HG02759 (cell line): Measurements from ENCODE around the gene CABLES2.

Experiments used
- ATAC-seq: cut with Tn5 transposase; IDR thresholded peaks from one replicate; pipeline ENCODE4 v1.9.1; 2021; ENCODE audit warnings: mild to moderate bottlenecking, moderate library complexity; ENCODE audit not compliant: unreplicated experiment

CABLES2 gene

DNA sequence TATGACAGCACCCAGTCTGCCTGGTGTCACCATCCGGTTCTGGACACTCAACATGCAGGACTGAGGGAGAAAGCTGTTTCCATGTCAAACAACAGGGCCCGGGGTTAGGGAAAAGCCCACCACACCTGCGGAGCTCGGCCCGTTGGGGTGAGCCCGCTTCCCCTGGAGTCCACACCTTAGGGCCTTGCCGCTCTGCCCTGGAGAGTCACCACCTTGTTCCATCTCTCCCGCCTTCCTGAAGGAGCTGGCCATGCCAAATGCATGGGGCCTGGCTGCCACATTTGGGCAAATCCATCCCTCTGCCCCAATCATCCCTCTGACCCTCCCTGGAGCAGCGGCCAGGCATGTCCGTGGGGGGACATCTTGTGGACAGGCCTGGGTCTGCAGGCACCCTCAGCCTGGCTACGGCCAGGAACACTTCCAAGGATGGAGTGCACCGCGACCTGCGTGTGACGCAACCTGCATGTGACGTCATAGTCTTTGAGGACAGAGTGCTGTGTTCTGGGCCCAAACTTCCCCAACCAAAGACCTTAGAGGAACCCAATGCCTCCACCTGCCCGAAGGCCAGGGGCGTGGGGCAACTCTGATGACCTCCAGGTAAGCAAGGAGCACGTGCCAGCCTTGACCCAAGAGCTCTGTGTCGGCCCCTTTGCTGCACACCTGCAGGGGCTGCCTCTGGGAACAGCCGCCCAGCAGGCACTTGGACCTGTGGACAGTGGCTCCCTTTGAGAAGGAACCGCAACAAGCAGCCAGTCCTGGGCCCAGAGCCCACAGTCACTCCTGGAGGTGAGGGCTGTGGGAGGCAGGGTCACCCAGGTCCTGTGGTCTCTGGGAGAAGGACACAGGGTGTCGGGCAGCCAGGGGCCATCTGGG, 1.7 kb downstream of the CABLES2 start:
- no peak for ATAC-seq

DNA sequence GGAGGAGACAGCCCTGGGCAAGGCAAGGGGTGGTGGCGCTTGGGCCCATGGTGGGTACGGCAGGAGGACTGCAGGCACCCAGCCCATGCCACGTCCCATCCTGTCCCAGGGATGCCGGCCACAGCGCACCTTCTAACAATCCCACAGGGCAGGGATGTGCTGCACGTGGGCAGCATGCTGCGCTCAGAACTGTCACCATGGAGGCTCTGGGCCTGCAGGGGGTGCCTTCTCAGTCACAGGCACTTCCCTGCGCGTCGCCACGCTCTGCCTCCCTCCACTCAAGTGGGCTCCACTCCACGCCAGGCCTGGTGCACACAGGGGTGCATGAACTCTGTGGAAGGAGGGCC, 2.4 kb downstream of the CABLES2 start:
- ATAC-seq, result no peak

- no peak for ATAC-seq
Measured at GRCh38 chr20:62404112-62404665, 2.9 kb downstream of the CABLES2 start.

- no peak for ATAC-seq
Measured at GRCh38 chr20:62403331-62403730, 3.8 kb downstream of the CABLES2 start.

DNA sequence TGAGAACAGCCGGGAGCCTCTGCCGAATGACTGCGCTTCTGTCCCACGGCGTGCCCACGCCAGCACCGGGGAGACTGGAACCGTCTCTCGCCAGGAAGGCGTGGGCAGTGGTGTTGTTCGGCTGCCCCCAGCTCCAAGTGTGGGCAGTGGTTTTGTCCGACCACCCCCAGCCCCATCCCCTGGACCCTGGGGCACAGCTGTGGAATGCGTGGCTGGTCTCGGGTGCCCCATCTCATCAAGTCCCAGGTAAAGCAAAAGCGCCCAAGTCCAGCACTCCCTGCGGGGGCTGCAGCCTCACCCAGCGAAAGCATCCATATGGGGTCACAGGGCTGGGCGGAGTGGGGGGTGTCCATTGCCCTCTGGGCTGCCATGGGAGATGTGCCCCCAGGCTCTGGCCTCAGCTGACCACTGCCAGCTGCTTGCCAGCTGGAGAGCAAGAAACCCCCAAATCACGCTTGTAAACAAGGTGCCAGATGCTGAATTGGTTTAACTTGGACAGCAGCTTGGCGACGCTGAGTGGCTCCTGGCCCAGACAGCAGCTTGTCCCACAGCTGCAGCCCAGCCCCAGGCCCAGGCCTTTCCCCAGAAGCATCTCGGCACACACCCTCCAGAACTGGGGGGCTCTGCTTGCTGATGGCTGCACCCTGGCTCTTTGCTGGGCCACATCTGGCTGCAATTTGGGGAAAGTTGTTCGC, 4.5 kb downstream of the CABLES2 start:
- ATAC-seq, result no peak

DNA sequence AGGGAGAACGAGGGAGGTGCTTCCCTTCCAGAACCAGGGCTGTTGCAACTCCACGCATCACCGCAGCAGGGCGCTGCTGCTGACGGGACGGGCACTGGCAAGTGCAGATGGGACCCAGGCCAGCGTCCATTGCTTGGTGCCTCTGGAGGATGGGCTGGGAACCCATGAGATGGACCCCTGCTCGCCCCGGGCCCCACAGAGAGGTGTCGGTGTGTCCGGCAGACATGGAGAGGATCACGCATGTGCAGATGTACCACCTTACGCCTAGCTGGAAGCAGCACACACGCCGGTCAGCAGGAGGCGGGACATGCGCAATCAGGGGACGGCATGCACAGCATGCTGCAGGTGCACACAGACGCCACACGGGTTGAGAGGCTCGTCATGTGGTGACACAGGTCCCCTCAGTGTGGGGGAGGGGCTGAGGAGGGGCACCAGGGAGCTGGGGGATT, 5.7 kb downstream of the CABLES2 start:
- ATAC-seq, result no peak

GRCh38 chr20:62400541-62400940, 6.5 kb downstream of the CABLES2 start:
- ATAC-seq, result no peak

DNA sequence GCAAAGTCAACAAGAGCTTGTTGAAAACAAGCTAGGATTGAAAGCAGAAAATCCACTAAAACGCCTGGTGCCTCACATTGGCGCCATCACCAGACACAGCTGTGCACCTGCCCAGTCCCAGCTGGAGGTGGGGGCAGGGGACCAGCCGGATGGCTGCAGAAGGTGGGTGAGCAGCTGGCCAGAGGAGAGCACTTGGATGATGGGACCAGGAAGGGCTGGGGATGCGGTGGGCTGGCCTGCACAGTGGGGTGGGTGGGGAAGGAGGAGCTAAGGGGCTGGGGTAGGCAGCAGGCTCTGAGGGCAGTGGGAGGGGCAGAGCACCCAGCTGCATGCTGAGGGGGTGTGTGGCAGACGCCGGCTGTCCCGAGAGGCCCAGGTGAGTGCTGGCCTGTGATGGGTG, 7.1 kb downstream of the CABLES2 start:
- ATAC-seq, result no peak

DNA sequence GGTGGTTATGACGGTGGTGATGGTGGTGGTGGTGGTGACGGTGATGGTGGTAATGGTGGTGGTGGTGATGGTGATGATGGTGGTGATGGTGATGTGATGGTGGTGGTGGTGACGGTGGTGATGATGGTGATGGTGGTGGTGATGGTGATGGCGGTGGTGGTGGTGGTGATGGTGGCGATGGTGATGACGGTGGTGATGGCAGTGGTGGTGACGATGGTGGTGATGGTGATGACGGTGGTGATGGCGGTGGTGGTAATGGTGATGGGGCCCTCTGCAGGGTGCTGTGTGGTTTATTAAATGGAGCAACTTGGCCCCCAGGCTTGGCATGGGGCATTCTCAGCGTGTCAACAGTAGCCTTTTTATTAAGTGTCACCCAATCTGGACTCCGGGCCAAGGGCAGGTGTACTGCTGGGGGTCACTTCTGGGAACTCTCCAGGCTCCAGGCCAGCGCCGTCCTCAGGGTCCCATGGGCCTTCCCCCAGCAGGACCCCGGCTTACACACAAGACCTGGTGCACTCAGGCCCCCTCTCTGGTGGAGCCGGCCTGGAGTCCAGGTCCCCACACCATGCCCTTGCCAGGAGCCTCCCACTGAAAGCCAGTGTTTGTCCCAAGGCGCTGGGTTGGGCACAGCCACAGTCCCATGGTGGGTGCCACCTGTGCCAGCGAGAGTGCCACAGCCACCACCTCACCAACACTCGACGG, 8.8 kb downstream of the CABLES2 start:
- no peak for ATAC-seq

DNA sequence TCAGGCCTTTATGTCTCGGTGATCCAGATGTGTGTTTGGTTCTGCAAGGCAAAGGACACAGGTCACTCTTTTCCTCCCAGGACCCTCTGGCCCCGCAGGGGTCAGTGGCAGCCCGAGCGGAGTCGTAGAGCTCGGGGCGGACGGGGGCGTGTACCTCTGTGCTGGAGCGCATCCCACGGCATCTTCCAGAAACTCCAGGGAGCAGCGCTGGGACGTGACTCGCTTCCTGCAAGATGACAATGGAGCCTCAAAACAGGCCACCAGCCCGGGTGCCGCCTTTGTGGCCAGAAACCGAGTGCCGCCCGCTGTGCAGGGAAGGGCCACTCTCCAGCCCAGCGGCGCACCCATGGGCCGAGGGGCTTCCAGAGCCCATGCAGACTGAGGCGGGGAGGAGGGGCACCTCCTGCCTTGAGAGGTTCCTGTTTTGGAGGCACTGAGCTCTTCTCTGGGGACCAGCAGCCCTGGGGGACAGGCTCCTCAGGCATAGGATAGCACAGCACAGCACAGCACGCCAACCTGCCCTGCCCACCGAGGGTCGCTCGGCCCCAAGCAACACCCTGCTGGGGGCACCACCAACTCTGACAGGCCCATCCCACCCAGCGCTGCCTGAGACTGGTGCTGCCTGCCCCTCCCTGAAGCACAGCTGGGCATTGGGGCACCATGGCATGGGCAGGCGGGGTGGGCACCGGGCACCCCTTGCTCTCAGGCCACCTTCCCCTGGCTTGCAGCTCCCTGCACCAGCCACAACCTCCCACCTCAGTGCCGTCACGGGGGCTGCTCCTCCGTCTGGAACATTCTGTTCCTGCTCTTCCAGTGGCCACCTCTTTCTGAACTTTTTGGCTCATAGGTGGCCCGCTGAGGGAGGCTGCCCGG, 10.5 kb downstream of the CABLES2 start:
- no peak for ATAC-seq

GRCh38 chr20:62395311-62396242, 11.5 kb downstream of the CABLES2 start:
- no peak for ATAC-seq

- no peak for ATAC-seq
Measured at GRCh38 chr20:62394248-62395245, 12.5 kb downstream of the CABLES2 start.

GRCh38 chr20:62393830-62394229, 13.3 kb downstream of the CABLES2 start:
- no peak for ATAC-seq

DNA sequence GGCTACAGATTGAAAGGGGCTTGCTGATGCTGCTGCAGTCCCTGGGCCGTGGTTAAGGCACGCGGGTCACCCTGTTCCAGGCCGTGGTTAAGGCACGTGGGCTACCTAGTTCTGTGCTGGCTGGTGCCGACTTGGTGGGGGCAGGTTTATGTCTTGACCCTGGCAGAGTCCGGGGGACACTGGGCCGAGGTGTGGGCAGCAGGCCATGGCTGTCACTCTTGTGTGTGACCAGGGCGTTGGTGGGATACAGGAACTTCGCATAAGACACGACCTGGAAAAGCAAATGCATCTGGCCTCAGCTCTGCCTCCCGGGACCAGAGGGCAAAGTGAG, 13.8 kb downstream of the CABLES2 start:
- no peak for ATAC-seq

GRCh38 chr20:62392621-62393334, 14.3 kb downstream of the CABLES2 start:
- no peak for ATAC-seq

GRCh38 chr20:62392077-62392418, 15.0 kb downstream of the CABLES2 start:
- no peak for ATAC-seq

GRCh38 chr20:62391165-62392076, 15.7 kb downstream of the CABLES2 start:
- no peak for ATAC-seq
